ENCODE results near the gene C9orf85.
"Not testable (repeated sequence)": the region's sequence is repeated elsewhere in the genome, so short reads cannot be mapped to it uniquely, and the experiment has no call there.

The C9orf85 gene

GRCh38 chr9:71886015-71886414, 25.4 kb upstream of the C9orf85 start:
- Histone ChIP-seq H3K36me3 (ENCODE audit: control insufficient read depth in 2 of 2, insufficient read depth in 2 of 2, low read length in 2 of 2) (no peaks in the 10 kb centered on the region), H3K27me3 (ENCODE audit: control insufficient read depth in 2 of 2, insufficient read depth in 2 of 2, low read length in 2 of 2) (no peaks in the 10 kb centered on the region), H3K4me3 (ENCODE audit: low read length in 2 of 2) (no peak overlapping the region), H3K9me3 (ENCODE audit: control insufficient read depth in 2 of 2, low read length in 2 of 2) (peaks cover 0 to 6% of the 10 kb centered on the region in 2 donors), H3K27ac (ENCODE audit: low read depth in 2 of 2, low read length in 2 of 2) (no peak overlapping the region), H3K9ac (ENCODE audit: low read depth in 1 of 2, low read length in 2 of 2) (no peak overlapping the region), H3K4me1 (ENCODE audit: control insufficient read depth in 2 of 2, insufficient read depth in 2 of 2, low read length in 2 of 2) (no peaks in the 10 kb centered on the region)

- Histone ChIP-seq H3K27me3 (ENCODE audit: control insufficient read depth in 2 of 2, insufficient read depth in 2 of 2, low read length in 2 of 2) (no peaks in the 10 kb centered on the region), H3K4me3 (ENCODE audit: low read length in 2 of 2) (no peak overlapping the region), H3K36me3 (ENCODE audit: control insufficient read depth in 2 of 2, insufficient read depth in 2 of 2, low read length in 2 of 2) (no peaks in the 10 kb centered on the region), H3K9me3 (ENCODE audit: control insufficient read depth in 2 of 2, low read length in 2 of 2) (peaks cover 0 to 6% of the 10 kb centered on the region in 2 donors), H3K27ac (ENCODE audit: low read depth in 2 of 2, low read length in 2 of 2) (no peak overlapping the region), H3K9ac (ENCODE audit: low read depth in 1 of 2, low read length in 2 of 2) (no peak overlapping the region), H3K4me1 (ENCODE audit: control insufficient read depth in 2 of 2, insufficient read depth in 2 of 2, low read length in 2 of 2) (no peaks in the 10 kb centered on the region)
Measured at GRCh38 chr9:71886541-71886940, 24.9 kb upstream of the C9orf85 start.

GRCh38 chr9:71887362-71887761, 24.1 kb upstream of the C9orf85 start:
- Histone ChIP-seq H3K4me1 (ENCODE audit: control insufficient read depth in 2 of 2, insufficient read depth in 2 of 2, low read length in 2 of 2) (no peaks in the 10 kb centered on the region), H3K9me3 (ENCODE audit: control insufficient read depth in 2 of 2, low read length in 2 of 2) (peaks cover 0 to 6% of the 10 kb centered on the region in 2 donors), H3K36me3 (ENCODE audit: control insufficient read depth in 2 of 2, insufficient read depth in 2 of 2, low read length in 2 of 2) (no peaks in the 10 kb centered on the region), H3K9ac (ENCODE audit: low read depth in 1 of 2, low read length in 2 of 2) (no peak overlapping the region), H3K27ac (ENCODE audit: low read depth in 2 of 2, low read length in 2 of 2) (no peak overlapping the region), H3K4me3 (ENCODE audit: low read length in 2 of 2) (no peak overlapping the region), H3K27me3 (ENCODE audit: control insufficient read depth in 2 of 2, insufficient read depth in 2 of 2, low read length in 2 of 2) (no peaks in the 10 kb centered on the region)

- peaks cover 0 to 3% of the 10 kb centered on the region in 2 donors for H3K36me3 ChIP-seq (ENCODE audit: control insufficient read depth in 2 of 2, insufficient read depth in 2 of 2, low read length in 2 of 2)
- no peaks in the 10 kb centered on the region for H3K9me3 ChIP-seq (ENCODE audit: control insufficient read depth in 2 of 2, low read length in 2 of 2)
- H3K27ac ChIP-seq (ENCODE audit: low read depth in 2 of 2, low read length in 2 of 2) = no peak overlapping the region
- H3K9ac ChIP-seq (ENCODE audit: low read depth in 1 of 2, low read length in 2 of 2) = no peak overlapping the region
- H3K27me3 ChIP-seq (ENCODE audit: control insufficient read depth in 2 of 2, insufficient read depth in 2 of 2, low read length in 2 of 2) = no peaks in the 10 kb centered on the region
- H3K4me3 ChIP-seq (ENCODE audit: low read length in 2 of 2) = no peak overlapping the region
- H3K4me1 ChIP-seq (ENCODE audit: control insufficient read depth in 2 of 2, insufficient read depth in 2 of 2, low read length in 2 of 2) = no peaks in the 10 kb centered on the region
Measured at GRCh38 chr9:71890042-71890679, 21.3 kb upstream of the C9orf85 start.

GRCh38 chr9:71891557-71892189, 19.8 kb upstream of the C9orf85 start:
- H3K27ac ChIP-seq (ENCODE audit: low read depth in 2 of 2, low read length in 2 of 2) = no peak overlapping the region
- H3K4me3 ChIP-seq (ENCODE audit: low read length in 2 of 2) = no peak overlapping the region
- no peaks in the 10 kb centered on the region for H3K9me3 ChIP-seq (ENCODE audit: control insufficient read depth in 2 of 2, low read length in 2 of 2)
- H3K27me3 ChIP-seq (ENCODE audit: control insufficient read depth in 2 of 2, insufficient read depth in 2 of 2, low read length in 2 of 2) = no peaks in the 10 kb centered on the region
- no peaks in the 10 kb centered on the region for H3K4me1 ChIP-seq (ENCODE audit: control insufficient read depth in 2 of 2, insufficient read depth in 2 of 2, low read length in 2 of 2)
- peaks cover 0 to 3% of the 10 kb centered on the region in 2 donors for H3K36me3 ChIP-seq (ENCODE audit: control insufficient read depth in 2 of 2, insufficient read depth in 2 of 2, low read length in 2 of 2)
- H3K9ac ChIP-seq (ENCODE audit: low read depth in 1 of 2, low read length in 2 of 2) = no peak overlapping the region

GRCh38 chr9:71895117-71895516, 16.3 kb upstream of the C9orf85 start:
- Histone ChIP-seq H3K36me3 (ENCODE audit: control insufficient read depth in 2 of 2, insufficient read depth in 2 of 2, low read length in 2 of 2) (peaks cover 0 to 3% of the 10 kb centered on the region in 2 donors), H3K4me3 (ENCODE audit: low read length in 2 of 2) (no peak overlapping the region), H3K9me3 (ENCODE audit: control insufficient read depth in 2 of 2, low read length in 2 of 2) (no peaks in the 10 kb centered on the region), H3K4me1 (ENCODE audit: control insufficient read depth in 2 of 2, insufficient read depth in 2 of 2, low read length in 2 of 2) (peaks cover 0 to 2% of the 10 kb centered on the region in 2 donors), H3K27me3 (ENCODE audit: control insufficient read depth in 2 of 2, insufficient read depth in 2 of 2, low read length in 2 of 2) (no peaks in the 10 kb centered on the region), H3K27ac (ENCODE audit: low read depth in 2 of 2, low read length in 2 of 2) (no peak overlapping the region), H3K9ac (ENCODE audit: low read depth in 1 of 2, low read length in 2 of 2) (no peak overlapping the region)

- no peak overlapping the region for H3K27ac ChIP-seq (ENCODE audit: low read depth in 2 of 2, low read length in 2 of 2)
- H3K9me3 ChIP-seq (ENCODE audit: control insufficient read depth in 2 of 2, low read length in 2 of 2) = no peaks in the 10 kb centered on the region
- no peak overlapping the region for H3K9ac ChIP-seq (ENCODE audit: low read depth in 1 of 2, low read length in 2 of 2)
- H3K4me1 ChIP-seq (ENCODE audit: control insufficient read depth in 2 of 2, insufficient read depth in 2 of 2, low read length in 2 of 2) = peaks cover 0 to 2% of the 10 kb centered on the region in 2 donors
- no peaks in the 10 kb centered on the region for H3K27me3 ChIP-seq (ENCODE audit: control insufficient read depth in 2 of 2, insufficient read depth in 2 of 2, low read length in 2 of 2)
- peaks cover 0 to 3% of the 10 kb centered on the region in 2 donors for H3K36me3 ChIP-seq (ENCODE audit: control insufficient read depth in 2 of 2, insufficient read depth in 2 of 2, low read length in 2 of 2)
- no peak overlapping the region for H3K4me3 ChIP-seq (ENCODE audit: low read length in 2 of 2)
Measured at GRCh38 chr9:71895955-71896354, 15.5 kb upstream of the C9orf85 start.

- Histone ChIP-seq H3K4me3 (ENCODE audit: low read length in 2 of 2) (no peak overlapping the region), H3K36me3 (ENCODE audit: control insufficient read depth in 2 of 2, insufficient read depth in 2 of 2, low read length in 2 of 2) (peaks cover 0 to 3% of the 10 kb centered on the region in 2 donors), H3K9me3 (ENCODE audit: control insufficient read depth in 2 of 2, low read length in 2 of 2) (no peaks in the 10 kb centered on the region), H3K27ac (ENCODE audit: low read depth in 2 of 2, low read length in 2 of 2) (no peak overlapping the region), H3K27me3 (ENCODE audit: control insufficient read depth in 2 of 2, insufficient read depth in 2 of 2, low read length in 2 of 2) (no peaks in the 10 kb centered on the region), H3K9ac (ENCODE audit: low read depth in 1 of 2, low read length in 2 of 2) (no peak overlapping the region), H3K4me1 (ENCODE audit: control insufficient read depth in 2 of 2, insufficient read depth in 2 of 2, low read length in 2 of 2) (peaks cover 0 to 2% of the 10 kb centered on the region in 2 donors)
Measured at GRCh38 chr9:71896761-71897160, 14.7 kb upstream of the C9orf85 start.

- H3K4me1 ChIP-seq (ENCODE audit: control insufficient read depth in 2 of 2, insufficient read depth in 2 of 2, low read length in 2 of 2) = peaks cover 0 to 2% of the 10 kb centered on the region in 2 donors
Measured at GRCh38 chr9:71897577-71897976, 13.9 kb upstream of the C9orf85 start.

GRCh38 chr9:71898756-71899155, 12.7 kb upstream of the C9orf85 start:
- H3K27me3 ChIP-seq (ENCODE audit: control insufficient read depth in 2 of 2, insufficient read depth in 2 of 2, low read length in 2 of 2); H3K4me3 ChIP-seq (ENCODE audit: low read length in 2 of 2); H3K27ac ChIP-seq (ENCODE audit: low read depth in 2 of 2, low read length in 2 of 2); H3K36me3 ChIP-seq (ENCODE audit: control insufficient read depth in 2 of 2, insufficient read depth in 2 of 2, low read length in 2 of 2); H3K9me3 ChIP-seq (ENCODE audit: control insufficient read depth in 2 of 2, low read length in 2 of 2); H3K4me1 ChIP-seq (ENCODE audit: control insufficient read depth in 2 of 2, insufficient read depth in 2 of 2, low read length in 2 of 2); H3K9ac ChIP-seq (ENCODE audit: low read depth in 1 of 2, low read length in 2 of 2): not testable (repeated sequence)

More at GRCh38 chr9:71897577-71897976, 13.9 kb upstream of the C9orf85 start:
- Histone ChIP-seq H3K27ac (ENCODE audit: low read depth in 2 of 2, low read length in 2 of 2) (no peak overlapping the region), H3K9me3 (ENCODE audit: control insufficient read depth in 2 of 2, low read length in 2 of 2) (no peaks in the 10 kb centered on the region), H3K36me3 (ENCODE audit: control insufficient read depth in 2 of 2, insufficient read depth in 2 of 2, low read length in 2 of 2) (peaks cover 0 to 3% of the 10 kb centered on the region in 2 donors), H3K9ac (ENCODE audit: low read depth in 1 of 2, low read length in 2 of 2) (no peak overlapping the region), H3K27me3 (ENCODE audit: control insufficient read depth in 2 of 2, insufficient read depth in 2 of 2, low read length in 2 of 2) (no peaks in the 10 kb centered on the region), H3K4me3 (ENCODE audit: low read length in 2 of 2) (no peak overlapping the region)
